GM19239 (cell line): Measurements from ENCODE around the gene HAND2.

Experiments used
- DNase-seq: peaks from one replicate; pipeline ENCODE4 v3.0.0; 2011; ENCODE audit warnings: low spot score; ENCODE audit not compliant: insufficient read length
- FAIRE-seq: peaks from 2 replicates; lab custom pipeline; 2011; peaks lifted over from hg19 to GRCh38; lab: Jason Lieb, UNC

The HAND2 gene

DNA sequence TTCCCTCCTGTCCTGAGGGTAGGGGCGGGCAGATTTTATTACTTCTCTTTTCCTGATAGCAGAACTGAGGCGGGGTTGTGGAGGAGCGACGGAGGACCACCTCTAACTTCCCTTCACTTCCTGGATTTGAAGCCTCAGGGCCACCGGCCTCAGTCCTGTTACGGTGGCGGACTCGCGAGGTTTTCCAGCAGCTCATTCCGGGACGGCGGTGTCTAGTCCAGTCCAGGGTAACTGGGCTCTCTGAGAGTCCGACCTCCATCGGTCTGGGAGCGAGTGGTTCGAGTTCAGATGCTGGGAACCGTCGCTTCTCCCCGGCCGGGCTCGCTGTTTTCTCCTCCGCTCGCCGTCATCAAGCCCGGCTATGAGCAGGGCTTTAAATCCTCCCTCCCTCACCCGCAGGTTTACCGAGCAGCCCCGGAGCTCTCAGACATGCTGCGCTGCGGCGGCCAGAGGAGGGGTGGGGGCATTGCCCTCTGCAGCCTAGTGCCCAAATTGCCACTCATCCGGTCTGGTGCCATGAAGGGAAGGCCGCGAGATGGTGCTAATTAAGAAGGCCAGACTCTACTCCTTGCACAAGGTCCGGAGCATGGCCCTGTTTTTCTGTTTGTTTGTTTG lies 23.3 kb downstream of the HAND2 start:
- DNase-seq = no peak

GRCh38 chr4:173505924-173506518 lies 24.0 kb downstream of the HAND2 start:
- peak; percentile 71 for DNase-seq
- FAIRE-seq = peak; percentile 91

More for the DNA sequence above, 23.3 kb downstream of the HAND2 start:
- FAIRE-seq = no peak

- no peak for FAIRE-seq
These were observed 25.9 kb downstream of the HAND2 start for GRCh38 chr4:173504181-173504503.

DNA sequence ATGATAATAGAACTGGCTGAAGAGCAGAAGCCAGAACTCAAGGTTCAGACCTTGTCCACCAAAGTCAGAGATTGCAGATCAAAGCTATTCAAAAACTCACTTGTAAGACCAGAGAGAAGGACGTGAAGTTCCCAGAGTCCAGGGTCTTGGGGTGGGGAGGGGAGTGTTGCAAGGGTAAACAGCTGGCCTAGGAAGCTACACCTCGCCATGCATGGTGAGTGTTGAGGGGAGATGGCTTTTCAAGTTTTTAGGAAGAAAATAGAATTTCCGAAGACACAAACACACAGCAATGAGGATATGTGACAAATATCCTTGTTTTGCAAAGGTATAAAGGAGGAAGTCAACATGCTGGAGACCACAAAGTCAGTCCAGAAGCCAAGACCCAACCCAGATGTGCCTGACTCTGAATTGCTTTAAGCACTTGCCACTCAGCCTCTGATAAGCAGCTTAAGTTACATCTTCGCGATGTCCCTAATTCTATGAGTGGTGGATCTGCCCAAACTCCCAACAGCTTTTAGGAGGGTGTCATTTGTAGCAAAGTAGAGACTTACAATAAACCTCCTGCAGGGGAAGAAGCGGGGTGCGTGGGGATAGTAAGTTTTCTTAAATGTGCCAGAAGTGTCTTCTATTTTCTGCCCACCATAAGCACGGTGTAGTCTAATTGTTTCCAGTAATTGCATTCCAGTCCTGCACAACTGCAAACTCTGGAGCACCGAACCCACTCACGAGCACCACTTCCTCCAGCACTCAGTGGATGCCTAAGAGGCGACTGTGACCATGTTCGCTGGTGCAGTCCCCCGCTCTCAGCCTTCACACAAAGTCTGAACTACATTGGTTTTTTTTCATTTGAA lies 26.5 kb downstream of the HAND2 start:
- FAIRE-seq (no peak), DNase-seq (no peak)

More at GRCh38 chr4:173504181-173504503, 25.9 kb downstream of the HAND2 start:
- DNase-seq = no peak

- DNase-seq (no peak), FAIRE-seq (no peak)
These were observed 27.7 kb downstream of the HAND2 start for GRCh38 chr4:173502282-173502681.

DNA sequence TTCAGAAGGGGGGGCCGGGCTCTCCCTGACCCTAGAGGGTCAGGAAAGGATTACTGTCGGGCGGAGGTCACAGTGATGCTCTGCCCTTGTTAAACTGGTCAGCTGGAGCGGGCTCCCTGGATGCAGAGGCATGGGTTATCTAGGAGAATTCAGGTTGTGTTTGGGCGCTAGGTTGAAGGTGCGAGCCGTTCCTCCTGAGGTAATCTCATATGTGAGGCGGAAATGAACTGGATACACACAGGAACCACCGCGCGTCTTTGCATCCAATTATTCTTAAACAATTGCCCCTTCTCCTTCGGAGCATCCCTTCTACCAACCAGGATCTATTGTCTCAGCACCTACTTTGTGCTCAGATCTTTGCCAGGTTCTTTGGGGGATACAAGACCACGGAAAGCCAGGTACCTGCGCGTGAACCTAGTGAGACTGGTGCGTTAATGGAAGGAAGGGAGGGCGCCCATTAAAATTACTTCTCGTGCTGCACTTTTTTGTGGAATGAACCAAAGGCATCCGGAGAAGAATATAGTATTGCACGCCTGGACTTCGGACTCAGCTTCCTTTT lies 28.4 kb downstream of the HAND2 start:
- FAIRE-seq = no peak
- DNase-seq = no peak

- peak; percentile 33 for FAIRE-seq
- no peak for DNase-seq
These were observed 29.0 kb downstream of the HAND2 start for GRCh38 chr4:173500841-173501591.

GRCh38 chr4:173499658-173500535 lies 30.1 kb downstream of the HAND2 start:
- DNase-seq (no peak), FAIRE-seq (no peak)

DNA sequence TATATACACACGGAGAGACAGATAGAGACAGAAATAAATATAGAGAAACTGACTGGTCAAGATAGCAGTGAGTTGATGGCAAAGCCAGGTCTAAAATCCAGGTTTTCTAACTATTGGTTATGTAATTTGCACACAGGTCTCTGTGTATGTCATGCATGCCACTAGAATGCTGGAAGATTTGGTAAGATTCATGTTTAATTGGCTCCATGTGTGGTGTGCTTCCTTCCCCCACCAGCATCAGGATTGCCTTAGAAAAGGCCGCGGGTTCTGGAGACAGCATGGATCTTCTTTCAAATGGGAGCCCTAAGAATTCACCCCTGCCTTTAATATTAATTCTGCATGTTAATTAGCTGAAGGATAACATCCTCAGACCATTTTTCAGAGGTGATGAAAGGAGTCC lies 31.3 kb downstream of the HAND2 start:
- no peak for DNase-seq
- FAIRE-seq = no peak

GRCh38 chr4:173498023-173498422 lies 32.0 kb downstream of the HAND2 start:
- FAIRE-seq (peak; percentile 60), DNase-seq (no peak)

DNA sequence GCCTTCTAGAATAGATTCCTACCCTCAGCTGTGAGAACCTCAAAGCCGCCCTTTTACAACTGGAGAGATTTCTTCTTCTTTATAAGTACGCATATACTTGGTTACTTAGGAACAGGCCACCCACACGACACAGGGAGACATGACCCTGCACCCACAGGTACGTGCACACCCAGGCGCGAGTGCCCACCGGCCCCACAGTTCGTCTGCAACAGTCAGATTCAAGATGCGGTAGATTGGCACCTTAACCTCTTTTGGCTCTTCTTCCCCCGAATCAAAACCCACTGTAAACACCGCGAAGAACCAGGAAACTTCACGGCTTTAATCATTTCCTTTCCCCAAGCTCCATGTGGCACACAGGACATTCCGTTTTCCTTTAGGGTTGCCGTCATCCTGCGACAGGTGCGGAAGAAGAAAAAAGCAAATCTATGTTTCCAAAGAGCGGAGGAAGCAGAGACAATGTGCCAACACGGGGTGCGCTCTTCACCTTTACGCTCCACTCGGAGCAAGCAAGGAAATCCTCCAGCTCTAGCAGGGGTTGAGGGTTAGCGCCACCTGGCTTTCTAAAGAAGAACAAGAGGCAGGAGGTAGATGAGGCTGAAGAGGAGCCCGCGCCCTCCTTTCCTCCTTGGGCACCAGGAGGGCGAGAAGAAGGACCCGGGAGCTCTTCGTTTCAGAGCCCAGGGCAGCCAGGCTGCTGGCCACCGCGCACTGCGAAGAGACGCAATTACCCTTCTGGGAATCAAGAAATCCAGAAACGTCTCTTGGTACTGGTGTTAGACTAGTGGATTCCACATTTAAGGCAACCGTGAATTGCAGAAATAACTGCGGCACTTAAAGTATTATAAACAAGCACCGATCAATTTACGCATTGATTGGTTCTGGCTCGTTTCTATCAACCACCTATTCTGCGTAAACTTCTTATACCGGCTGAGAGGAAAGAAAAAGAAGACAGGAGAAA lies 35.7 kb downstream of the HAND2 start:
- DNase-seq (peak; percentile 65), FAIRE-seq (peak; percentile 95)

GRCh38 chr4:173493041-173493440 lies 37.0 kb downstream of the HAND2 start:
- DNase-seq (no peak), FAIRE-seq (no peak)

DNA sequence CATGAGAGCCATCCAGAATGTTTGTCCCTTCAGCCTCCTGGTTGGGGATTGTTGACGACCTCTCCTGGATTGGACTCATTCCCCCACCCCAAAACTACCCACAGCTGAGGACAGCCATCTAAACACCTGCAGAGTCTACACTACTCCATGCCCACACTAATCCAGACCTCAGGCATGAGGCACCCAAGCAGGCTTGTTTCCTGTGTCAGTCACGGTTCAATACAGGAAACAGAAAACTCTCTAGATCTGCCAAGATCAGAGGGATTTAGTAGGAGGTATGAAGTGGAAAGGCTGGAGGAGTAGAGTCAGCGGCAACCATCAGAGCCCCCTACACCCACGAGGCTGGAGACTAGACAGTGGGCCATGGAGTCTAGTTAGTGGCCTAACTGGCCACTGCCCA lies 37.7 kb downstream of the HAND2 start:
- FAIRE-seq (no peak), DNase-seq (no peak)

GRCh38 chr4:173490817-173491528 lies 39.1 kb downstream of the HAND2 start:
- FAIRE-seq = no peak
- DNase-seq = no peak

DNA sequence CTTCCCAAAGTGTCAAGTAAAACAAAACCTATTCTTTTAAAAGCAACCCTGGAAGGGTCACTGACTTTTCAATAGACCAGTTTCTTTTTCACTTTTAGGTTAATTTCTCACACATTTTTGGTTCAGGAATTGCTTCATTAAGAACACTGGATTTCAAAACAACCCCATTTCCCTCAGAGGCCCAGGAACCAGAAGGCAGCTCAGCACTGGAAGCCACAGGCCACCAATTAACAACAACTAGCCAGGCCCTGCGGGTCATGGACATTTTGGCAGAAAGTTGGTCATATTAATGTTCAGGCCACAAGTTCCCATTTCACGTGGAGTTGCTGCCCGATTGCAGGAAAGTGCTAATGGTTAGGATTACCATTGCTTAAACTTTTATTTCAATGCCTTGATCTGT lies 39.8 kb downstream of the HAND2 start:
- DNase-seq (no peak), FAIRE-seq (no peak)

DNA sequence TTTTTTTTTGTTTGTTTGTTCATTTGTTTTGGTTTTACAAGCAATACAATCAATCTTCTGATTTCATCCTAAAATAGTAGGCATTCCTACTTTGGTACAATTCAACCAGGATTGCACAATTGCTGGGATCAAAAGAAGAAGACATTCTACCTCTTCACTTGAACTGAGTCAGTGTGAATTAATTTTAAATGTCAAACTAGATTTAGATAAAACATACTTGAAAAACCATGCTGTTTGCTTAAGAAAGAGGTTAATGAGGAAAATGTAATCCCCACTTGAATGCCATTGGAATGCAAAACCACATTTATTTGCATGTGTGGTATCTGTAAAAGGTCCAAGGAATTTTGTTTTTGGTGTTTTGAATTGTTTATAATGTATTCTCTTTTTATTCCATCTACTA lies 40.5 kb downstream of the HAND2 start:
- FAIRE-seq = peak; percentile 55
- no peak for DNase-seq

DNA sequence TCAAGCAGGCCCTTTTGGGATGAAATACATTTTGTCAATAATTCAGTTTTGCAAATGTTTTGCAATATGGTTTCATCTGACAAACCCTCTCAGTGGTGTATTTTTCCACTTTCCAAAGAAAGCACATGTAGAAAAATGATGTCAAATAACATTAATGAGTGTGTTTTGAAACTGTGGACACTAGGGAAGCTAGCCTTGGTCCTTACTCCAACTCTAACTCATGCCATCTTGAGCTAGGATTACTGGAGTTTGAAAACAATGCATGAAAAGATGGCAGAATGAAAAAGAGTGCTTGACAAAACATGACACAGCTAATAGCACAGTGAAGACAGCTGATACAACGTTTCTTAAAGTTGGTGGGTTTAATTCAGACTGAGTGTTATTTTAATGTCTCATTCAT lies 41.4 kb downstream of the HAND2 start:
- FAIRE-seq (no peak), DNase-seq (no peak)

- FAIRE-seq = no peak
These were observed 42.0 kb downstream of the HAND2 start for GRCh38 chr4:173488074-173488473.

More at GRCh38 chr4:173488074-173488473, 42.0 kb downstream of the HAND2 start:
- no peak for DNase-seq
